HepG2 (cell line): ENCODE data around the gene CENPB. TPM values are rescaled to one million over a fixed set of nuclear protein-coding genes. Genes with fewer than 3 reads are reported as not detected.
A peak's percentile ranks its signal among the peaks of the same experiment; 100 is the strongest.

Experiments used
- ATAC-seq: fragments of 200-7000 bp; cut with Tn5 transposase; 3 replicates; pipeline ENCODE4 v1.9.1; 2020; ENCODE audit warnings: mild to moderate bottlenecking, moderate library complexity
- BruUV-seq: library from RNA; stranded (reverse); fragments of 400-500 nt; replicated peaks from 2 replicates; lab custom pipeline; 2021; lab: Mats Ljungman, UMichigan
- CTCF ChIA-PET: fragments of 300-600 bp; formaldehyde crosslinking; extraction: SDS; loops from one replicate; lab custom pipeline; 2021; ENCODE audit warnings: low total read pairs, inconsistent platforms, low intra/inter-chr PET ratio; lab: Yijun Ruan, JAX
- POLR2A ChIA-PET: fragments of 350-600 bp; sonication (Branson Sonifier 250); formaldehyde crosslinking; loops from one replicate; lab custom pipeline; 2020; ENCODE audit warnings: antibody characterized with exemption, inconsistent platforms; lab: Yijun Ruan, JAX
- DNase-seq: peaks from one replicate; pipeline ENCODE4 v3.0.0-alpha.2; 2015; ENCODE audit warnings: low spot score
- FAIRE-seq: peaks from 3 replicates; lab custom pipeline; 2011; peaks lifted over from hg19 to GRCh38; lab: Jason Lieb, UNC
- H2AFZ ChIP-seq: one replicate; pipeline ENCODE4 v1.6.1; 2011; ENCODE audit warnings: low read length, inconsistent platforms
- H3K27ac ChIP-seq: fragments of 300-600 bp; 3 replicates; pipeline ENCODE4 v1.8.0; 2011; ENCODE audit warnings: mixed run types, mild to moderate bottlenecking, mixed read lengths, low read length, inconsistent platforms; ENCODE audit not compliant: insufficient read depth; ENCODE audit errors: extremely low read length
- H3K27me3 ChIP-seq, 2 experiments: fragments of 200-600 bp in 1 of 2; 2 replicates in 1 of 2; 3 replicates in 1 of 2; pipeline versions ENCODE4 v1.6.0 to v1.8.0; 2011; ENCODE audit warnings: low read length in 2 of 2, mild to moderate bottlenecking in 2 of 2, moderate library complexity in 2 of 2, inconsistent platforms in 1 of 2; ENCODE audit not compliant: insufficient read depth in 2 of 2, control insufficient read depth in 1 of 2
- H3K36me3 ChIP-seq, 2 experiments: fragments of 200-600 bp in 1 of 2; replicated peaks in 1 of 2; 2 replicates in 1 of 2; 3 replicates in 1 of 2; pipeline versions ENCODE4 v1.5.1 to v1.8.0; 2011; ENCODE audit warnings: low read length in 2 of 2, inconsistent platforms in 1 of 2; ENCODE audit not compliant: insufficient read depth in 2 of 2, control insufficient read depth in 1 of 2
- H3K4me1 ChIP-seq: 2 replicates; pipeline ENCODE4 v1.5.1; 2012; ENCODE audit warnings: low read length, inconsistent platforms; ENCODE audit not compliant: insufficient read depth
- H3K4me2 ChIP-seq: 2 replicates; pipeline ENCODE4 v1.6.0; 2011; ENCODE audit warnings: low read depth, low read length, inconsistent platforms
- H3K4me3 ChIP-seq, 3 experiments: fragments of 200-600 bp in 1 of 3; sonication (generic), shearing (Covaris generic) in 1 of 3; replicated peaks in 1 of 3; 2 replicates each; pipeline ENCODE4 v1.5.1; 2011 to 2016; ENCODE audit warnings: low read length in 3 of 3, inconsistent platforms in 2 of 3, low read depth in 2 of 3, mild to moderate bottlenecking in 2 of 3, control low read depth in 1 of 3, mixed read lengths in 1 of 3; ENCODE audit not compliant: insufficient read depth in 1 of 3
- H3K79me2 ChIP-seq: one replicate; pipeline ENCODE4 v1.6.1; 2011; ENCODE audit warnings: low read length, inconsistent platforms; ENCODE audit not compliant: insufficient read depth
- H3K9ac ChIP-seq: 2 replicates; pipeline ENCODE4 v1.6.0; 2011; ENCODE audit warnings: mild to moderate bottlenecking, low read depth, low read length, inconsistent platforms; ENCODE audit not compliant: insufficient read depth
- H3K9me3 ChIP-seq: 2 replicates; pipeline ENCODE4 v1.5.1; 2012; ENCODE audit warnings: mild to moderate bottlenecking, low read length
- H4K20me1 ChIP-seq: 2 replicates; pipeline ENCODE4 v1.6.0; 2011; ENCODE audit warnings: inconsistent platforms, mild to moderate bottlenecking, low read length, moderate library complexity; ENCODE audit not compliant: insufficient read depth
- AGO2 ChIP-seq: fragments of 200-400 bp; formaldehyde crosslinking; optimal IDR thresholded peaks from 2 replicates; pipeline ENCODE3; 2017; ENCODE audit warnings: mild to moderate bottlenecking, low read depth, low read length, moderate library complexity
- CBX1 ChIP-seq: IDR thresholded peaks from one replicate; pipeline ENCODE4 v1.6.1; 2016; ENCODE audit warnings: antibody characterized with exemption, low read depth
- CC2D1A ChIP-seq: sonication (generic); formaldehyde crosslinking; IDR thresholded peaks from 2 replicates; pipeline ENCODE4 v1.8.1; 2023; ENCODE audit warnings: mild to moderate bottlenecking, missing genetic modification reagents
- DMAP1 ChIP-seq: IDR thresholded peaks from 2 replicates; pipeline ENCODE4 v1.6.1; 2016
- ISL2 ChIP-seq: sonication (generic); formaldehyde crosslinking; IDR thresholded peaks from 2 replicates; pipeline ENCODE4 v1.5.0; 2020; ENCODE audit warnings: missing genetic modification reagents
- KDM1A ChIP-seq: IDR thresholded peaks from 2 replicates; pipeline ENCODE4 v1.6.1; 2016; ENCODE audit warnings: missing compliant biosample characterization
- POLR2A ChIP-seq, 2 experiments: IDR thresholded peaks; 2 replicates each; pipeline ENCODE4 v1.6.1; 2011; ENCODE audit warnings: low read depth in 2 of 2, low read length in 2 of 2, mild to moderate bottlenecking in 1 of 2, moderate library complexity in 1 of 2; ENCODE audit not compliant: insufficient read depth in 1 of 2
- RBFOX2 ChIP-seq: fragments of 200-400 bp; formaldehyde crosslinking; IDR thresholded peaks from 2 replicates; pipeline ENCODE4 v1.6.1; 2017; ENCODE audit warnings: low read depth, mild to moderate bottlenecking, low read length
- SALL2 ChIP-seq: sonication (generic); formaldehyde crosslinking; IDR thresholded peaks from 2 replicates; pipeline ENCODE4 v1.8.1; 2023; ENCODE audit warnings: mild to moderate bottlenecking, missing genetic modification reagents, inconsistent platforms
- SSRP1 ChIP-seq: IDR thresholded peaks from 2 replicates; pipeline ENCODE4 v1.6.1; 2016; ENCODE audit warnings: control low read depth
- ZBTB8A ChIP-seq: sonication (generic); formaldehyde crosslinking; IDR thresholded peaks from 2 replicates; pipeline ENCODE4 v1.4.0; 2020; ENCODE audit warnings: mild to moderate bottlenecking, low read depth, missing genetic modification reagents, borderline replicate concordance
- ZC3H13 ChIP-seq: sonication (generic); formaldehyde crosslinking; IDR thresholded peaks from 2 replicates; pipeline ENCODE4 v1.8.1; 2023; ENCODE audit warnings: mild to moderate bottlenecking, missing genetic modification reagents, moderate library complexity
- WGBS: methylation state at CpG from one replicate; pipeline ENCODE4 v1.1.6; 2017; ENCODE audit warnings: low lambda C conversion rate; 5-methylcytosine and 5-hydroxymethylcytosine counted together
- in situ Hi-C: cut with HindIII; loops from 2 replicates; pipeline ENCODE4 v1.10.0; 2017; ENCODE audit warnings: low pct_unique_long_range_greater_than_20kb; ENCODE audit not compliant: extremely low pct_ligation_motif_present
- intact Hi-C: fragments of 100-400 bp; cut with micrococcal nuclease; formaldehyde crosslinking; loops from one replicate; pipeline ENCODE4 v1.10.0; 2022; ENCODE audit not compliant: unreplicated experiment
- polyA plus RNA-seq, 8 experiments: library from polyadenylated mRNA; depleted of rRNA in 3 of 8; stranded (reverse) in 7 of 8; unstranded in 1 of 8; fragments of >200 nt; fragmentation: Illumina TruSeq in 4 of 8; extraction: Trizol in 4 of 8; gene quantifications; 2 replicates each; pipeline versions ENCODE4 v1.2.1 to v1.2.3, GENCODE V29; 2011 to 2016; ENCODE audit warnings: low read depth in 4 of 8, missing spikeins in 1 of 8, mixed read lengths in 1 of 8; ENCODE audit not compliant: insufficient read depth in 1 of 8
- total RNA-seq, 5 experiments: library from RNA; depleted of rRNA; stranded (reverse); fragments of >200 nt; fragmentation: Illumina TruSeq; extraction: Trizol; gene quantifications; 2 replicates each; pipeline ENCODE4 v1.2.3, GENCODE V29; 2016; ENCODE audit warnings: low read depth in 1 of 5
- TF ChIP-seq, protein P1 (sequence below): sonication (generic); formaldehyde crosslinking; IDR thresholded peaks from 2 replicates; pipeline ENCODE4 v1.4.0; 2020; ENCODE audit warnings: mild to moderate bottlenecking, missing genetic modification reagents
- TF ChIP-seq, protein P2 (sequence below): sonication (generic); formaldehyde crosslinking; IDR thresholded peaks from 2 replicates; pipeline ENCODE4 v1.4.0; 2020; ENCODE audit warnings: missing genetic modification reagents
- TF ChIP-seq, protein P3 (sequence below): IDR thresholded peaks from 2 replicates; pipeline ENCODE4 v1.6.1; 2016; ENCODE audit warnings: low read depth, missing genetic modification reagents, missing compliant biosample characterization

Gene CENPB
- total and polyA plus RNA-seq, 2 of the 13 experiments (the other 11 are each of a cell fraction or from before 2014, with no cell fraction given): 10.4 to 54.5 TPM

DNA sequence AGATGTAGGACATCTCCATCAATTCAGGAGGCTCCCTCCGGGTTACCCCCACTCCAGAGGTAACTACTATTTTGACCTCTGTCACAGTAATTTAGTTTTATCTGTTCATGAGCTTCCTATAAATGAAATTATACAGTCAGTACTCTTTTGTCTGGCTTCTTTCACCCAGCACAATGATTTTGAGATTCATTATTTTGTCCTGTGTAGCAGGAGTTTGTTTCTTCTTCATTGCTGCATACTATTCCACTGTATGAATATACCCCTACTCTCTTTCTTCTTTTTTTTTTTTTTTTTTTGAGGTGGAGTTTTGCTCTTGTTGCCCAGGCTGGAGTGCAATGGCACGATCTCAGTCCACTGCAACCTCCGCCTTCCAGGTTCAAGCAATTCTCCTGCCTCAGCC is 22.0 kb upstream of the CENPB start (continued):
- TF ChIP-seq, protein P1, sequence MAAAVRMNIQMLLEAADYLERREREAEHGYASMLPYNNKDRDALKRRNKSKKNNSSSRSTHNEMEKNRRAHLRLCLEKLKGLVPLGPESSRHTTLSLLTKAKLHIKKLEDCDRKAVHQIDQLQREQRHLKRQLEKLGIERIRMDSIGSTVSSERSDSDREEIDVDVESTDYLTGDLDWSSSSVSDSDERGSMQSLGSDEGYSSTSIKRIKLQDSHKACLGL: no peak
- TF ChIP-seq ZC3H13 (CRISPR knock-in tag) (no peak), KDM1A (CRISPR knock-in tag) (0 out of 2 replicates have a peak, but pooled peaks have one; percentile 16), ZBTB8A (no peak), POLR2A (IDR thresholded peaks at IDR 0.05; ENCODE audit: insufficient read depth in 1 of 2, low read depth in 2 of 2, low read length in 2 of 2) (no peak), CBX1 (no peak), SALL2 (CRISPR knock-in tag) (no peak), SSRP1 (CRISPR knock-in tag) (no peak)
- TF ChIP-seq, protein P2, sequence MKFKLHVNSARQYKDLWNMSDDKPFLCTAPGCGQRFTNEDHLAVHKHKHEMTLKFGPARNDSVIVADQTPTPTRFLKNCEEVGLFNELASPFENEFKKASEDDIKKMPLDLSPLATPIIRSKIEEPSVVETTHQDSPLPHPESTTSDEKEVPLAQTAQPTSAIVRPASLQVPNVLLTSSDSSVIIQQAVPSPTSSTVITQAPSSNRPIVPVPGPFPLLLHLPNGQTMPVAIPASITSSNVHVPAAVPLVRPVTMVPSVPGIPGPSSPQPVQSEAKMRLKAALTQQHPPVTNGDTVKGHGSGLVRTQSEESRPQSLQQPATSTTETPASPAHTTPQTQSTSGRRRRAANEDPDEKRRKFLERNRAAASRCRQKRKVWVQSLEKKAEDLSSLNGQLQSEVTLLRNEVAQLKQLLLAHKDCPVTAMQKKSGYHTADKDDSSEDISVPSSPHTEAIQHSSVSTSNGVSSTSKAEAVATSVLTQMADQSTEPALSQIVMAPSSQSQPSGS: 0 out of 2 replicates have a peak, but pooled peaks have one; percentile 1
- TF ChIP-seq, all 625 proteins: peak for 3

DNA sequence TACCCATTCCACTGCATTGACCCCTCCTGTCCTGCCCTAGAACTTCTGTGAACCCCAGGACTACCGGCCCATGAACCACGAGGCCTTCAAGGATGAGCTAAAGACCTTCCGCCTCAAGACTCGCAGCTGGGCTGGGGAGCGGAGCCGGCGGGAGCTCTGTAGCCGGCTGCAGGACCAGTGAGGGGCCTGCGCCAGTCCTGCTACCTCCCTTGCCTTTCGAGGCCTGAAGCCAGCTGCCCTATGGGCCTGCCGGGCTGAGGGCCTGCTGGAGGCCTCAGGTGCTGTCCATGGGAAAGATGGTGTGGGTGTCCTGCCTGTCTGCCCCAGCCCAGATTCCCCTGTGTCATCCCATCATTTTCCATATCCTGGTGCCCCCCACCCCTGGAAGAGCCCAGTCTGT is 18.2 kb upstream of the CENPB start:
- ChIA-PET CTCF (no interaction called here), POLR2A (interaction anchor here (1.1 kb wide), 2 partner anchors 37 to 41 kb away, joined by 3 read pairs; partner anchors contain the start of gene ADISSP)
- Histone ChIP-seq H3K9ac (no peak overlapping the region), H3K4me2 (no peak overlapping the region), H2AFZ (no peak overlapping the region), H3K36me3 (peaks cover 27 to 44% of the 10 kb centered on the region in 2 experiments), H4K20me1 (no peaks in the 10 kb centered on the region), H3K4me1 (peaks cover 30% of the 10 kb centered on the region), H3K27ac (no peak overlapping the region), H3K27me3 (no peaks in the 10 kb centered on the region), H3K9me3 (no peaks in the 10 kb centered on the region), H3K79me2 (no peaks in the 10 kb centered on the region), H3K4me3 (no peak overlapping the region)
- in situ Hi-C loops: no loop called here
- 95% methylated on average over 11 of the region's 11 CpGs for WGBS
- no TSS peak for BruUV-seq
- ATAC-seq (no peak), DNase-seq (no peak), FAIRE-seq (no peak)
- intact Hi-C loops: no loop called here
- TF ChIP-seq CC2D1A (CRISPR knock-in tag) (no peak), RBFOX2 (0 out of 2 replicates have a peak, but pooled peaks have one; percentile 27), ISL2 (CRISPR knock-in tag) (no peak), DMAP1 (no peak), AGO2 (peak; percentile 31)
- TF ChIP-seq, protein P3, sequence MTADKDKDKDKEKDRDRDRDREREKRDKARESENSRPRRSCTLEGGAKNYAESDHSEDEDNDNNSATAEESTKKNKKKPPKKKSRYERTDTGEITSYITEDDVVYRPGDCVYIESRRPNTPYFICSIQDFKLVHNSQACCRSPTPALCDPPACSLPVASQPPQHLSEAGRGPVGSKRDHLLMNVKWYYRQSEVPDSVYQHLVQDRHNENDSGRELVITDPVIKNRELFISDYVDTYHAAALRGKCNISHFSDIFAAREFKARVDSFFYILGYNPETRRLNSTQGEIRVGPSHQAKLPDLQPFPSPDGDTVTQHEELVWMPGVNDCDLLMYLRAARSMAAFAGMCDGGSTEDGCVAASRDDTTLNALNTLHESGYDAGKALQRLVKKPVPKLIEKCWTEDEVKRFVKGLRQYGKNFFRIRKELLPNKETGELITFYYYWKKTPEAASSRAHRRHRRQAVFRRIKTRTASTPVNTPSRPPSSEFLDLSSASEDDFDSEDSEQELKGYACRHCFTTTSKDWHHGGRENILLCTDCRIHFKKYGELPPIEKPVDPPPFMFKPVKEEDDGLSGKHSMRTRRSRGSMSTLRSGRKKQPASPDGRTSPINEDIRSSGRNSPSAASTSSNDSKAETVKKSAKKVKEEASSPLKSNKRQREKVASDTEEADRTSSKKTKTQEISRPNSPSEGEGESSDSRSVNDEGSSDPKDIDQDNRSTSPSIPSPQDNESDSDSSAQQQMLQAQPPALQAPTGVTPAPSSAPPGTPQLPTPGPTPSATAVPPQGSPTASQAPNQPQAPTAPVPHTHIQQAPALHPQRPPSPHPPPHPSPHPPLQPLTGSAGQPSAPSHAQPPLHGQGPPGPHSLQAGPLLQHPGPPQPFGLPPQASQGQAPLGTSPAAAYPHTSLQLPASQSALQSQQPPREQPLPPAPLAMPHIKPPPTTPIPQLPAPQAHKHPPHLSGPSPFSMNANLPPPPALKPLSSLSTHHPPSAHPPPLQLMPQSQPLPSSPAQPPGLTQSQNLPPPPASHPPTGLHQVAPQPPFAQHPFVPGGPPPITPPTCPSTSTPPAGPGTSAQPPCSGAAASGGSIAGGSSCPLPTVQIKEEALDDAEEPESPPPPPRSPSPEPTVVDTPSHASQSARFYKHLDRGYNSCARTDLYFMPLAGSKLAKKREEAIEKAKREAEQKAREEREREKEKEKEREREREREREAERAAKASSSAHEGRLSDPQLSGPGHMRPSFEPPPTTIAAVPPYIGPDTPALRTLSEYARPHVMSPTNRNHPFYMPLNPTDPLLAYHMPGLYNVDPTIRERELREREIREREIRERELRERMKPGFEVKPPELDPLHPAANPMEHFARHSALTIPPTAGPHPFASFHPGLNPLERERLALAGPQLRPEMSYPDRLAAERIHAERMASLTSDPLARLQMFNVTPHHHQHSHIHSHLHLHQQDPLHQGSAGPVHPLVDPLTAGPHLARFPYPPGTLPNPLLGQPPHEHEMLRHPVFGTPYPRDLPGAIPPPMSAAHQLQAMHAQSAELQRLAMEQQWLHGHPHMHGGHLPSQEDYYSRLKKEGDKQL: no peak
